ENCODE results near the gene MRC1. TPM values are rescaled to one million over a fixed set of nuclear protein-coding genes. Genes with fewer than 3 reads are reported as not detected.

The MRC1 gene
- total and polyA plus RNA-seq, 2 donors (not counting 3 experiments of a cell fraction or from before 2014, with no cell fraction given), result 0.03 to 0.13 TPM

DNA sequence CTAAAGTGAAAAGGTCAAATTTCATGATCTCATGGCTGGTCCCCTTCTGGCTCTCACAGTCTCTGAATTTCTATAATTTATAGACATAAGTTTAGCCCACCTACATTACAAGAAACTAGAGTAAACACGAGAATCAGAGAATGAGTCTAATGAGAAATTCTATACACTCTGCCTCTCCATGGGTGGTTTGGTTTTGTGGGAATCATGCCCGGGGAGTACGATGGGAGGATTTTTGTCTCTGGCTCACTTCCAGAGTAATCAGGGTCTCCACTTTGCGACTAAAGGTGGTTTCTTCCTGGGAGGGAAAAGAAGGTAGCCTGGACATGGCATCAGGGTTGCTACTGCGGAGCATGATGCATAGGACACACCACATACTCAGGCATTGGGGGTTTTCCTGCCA lies 69.7 kb downstream of the MRC1 start:
- H3K9me3 ChIP-seq (replicated peaks; ENCODE audit: control insufficient read depth, insufficient read depth, low read length), result no peaks in the 10 kb centered on the region
- intact Hi-C loops (cut with micrococcal nuclease), result loop anchor here (10.0 kb wide), 1 partner anchor 444 kb away; no protein-coding TSS in a partner anchor
- CTCF ChIA-PET, result no interaction called here
- H2AFZ ChIP-seq (ENCODE audit: low read depth, low read length), result no peak overlapping the region
- BruUV-seq (replicated peaks), result no TSS peak
- no peaks in the 10 kb centered on the region for H3K9me1 ChIP-seq (replicated peaks; ENCODE audit: control insufficient read depth, extremely low read depth, insufficient read depth, low read length)
- no peak for FAIRE-seq
- DNase-seq (ENCODE audit: low read depth, low spot score), result no peak
- POLR2A ChIA-PET, result no interaction called here
- H3K4me2 ChIP-seq (ENCODE audit: insufficient read depth, low read length), result no peak overlapping the region
- no peaks in the 10 kb centered on the region for H4K20me1 ChIP-seq (replicated peaks; ENCODE audit: control insufficient read depth, extremely low read depth, insufficient read depth, low read length)
- no peak overlapping the region for H3K9ac ChIP-seq (replicated peaks; ENCODE audit: extremely low read depth, insufficient read depth, low read length)
- no peaks in the 10 kb centered on the region for H3K4me1 ChIP-seq (ENCODE audit: control insufficient read depth, extremely low read depth, insufficient read depth, low read length)
- no peaks in the 10 kb centered on the region for H3K36me3 ChIP-seq (ENCODE audit: control insufficient read depth in 2 of 2, extremely low read depth in 1 of 2, insufficient read depth in 2 of 2, low read length in 2 of 2)
- dilution Hi-C loops (cut with MboI; ENCODE audit: extremely low pct_ligation_motif_present, low sequenced_read_pairs), result no loop called here
- peaks cover 0 to 2% of the 10 kb centered on the region in 2 experiments for H3K27me3 ChIP-seq (ENCODE audit: control insufficient read depth in 2 of 2, insufficient read depth in 2 of 2, low read length in 2 of 2)
- TF ChIP-seq JUN (IDR thresholded peaks at IDR 0.05; ENCODE audit: borderline replicate concordance, insufficient read depth, insufficient read length, low read depth) (no peak), POLR2A (IDR thresholded peaks at IDR 0.05; ENCODE audit: low read depth, low read length) (no peak)
- H3K27ac ChIP-seq (ENCODE audit: insufficient read depth, low read depth, low read length), result no peak overlapping the region
- H3K4me3 ChIP-seq (replicated peaks in 1 of 3; ENCODE audit: insufficient read depth in 1 of 3, low read depth in 1 of 3, low read length in 3 of 3), result no peak overlapping the region
- H3K79me2 ChIP-seq (ENCODE audit: control insufficient read depth, insufficient read depth, low read length), result no peaks in the 10 kb centered on the region

DNA sequence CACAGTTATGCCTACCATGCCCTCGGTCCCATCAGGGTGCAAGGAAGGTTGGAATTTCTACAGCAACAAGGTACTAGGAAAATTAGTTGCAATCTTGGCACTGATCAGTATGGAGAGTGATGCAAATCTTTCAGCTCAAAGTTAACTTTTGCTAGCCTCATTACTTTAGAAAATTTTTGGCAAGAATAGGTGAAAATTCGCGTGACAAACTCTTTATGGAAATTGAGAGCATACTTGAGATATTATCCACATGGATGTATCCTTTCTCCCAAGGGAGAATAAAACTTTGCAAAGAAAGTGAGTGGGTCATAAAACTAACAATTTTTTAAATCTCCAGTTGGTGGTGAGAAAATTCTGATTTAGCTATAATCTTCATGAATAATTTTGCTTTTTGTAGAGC lies 71.5 kb downstream of the MRC1 start:
- H3K4me3 ChIP-seq (replicated peaks in 1 of 3; ENCODE audit: insufficient read depth in 1 of 3, low read depth in 1 of 3, low read length in 3 of 3), result no peak overlapping the region
- no peak overlapping the region for H2AFZ ChIP-seq (ENCODE audit: low read depth, low read length)
- H3K9me1 ChIP-seq (replicated peaks; ENCODE audit: control insufficient read depth, extremely low read depth, insufficient read depth, low read length), result no peaks in the 10 kb centered on the region
- H3K79me2 ChIP-seq (ENCODE audit: control insufficient read depth, insufficient read depth, low read length), result no peaks in the 10 kb centered on the region
- TF ChIP-seq FOS (IDR thresholded peaks at IDR 0.05; ENCODE audit: borderline replicate concordance, insufficient read depth, low read length) (no peak), POLR2A (IDR thresholded peaks at IDR 0.05; ENCODE audit: low read depth, low read length) (no peak), GATA2 (IDR thresholded peaks at IDR 0.05; ENCODE audit: insufficient read depth, insufficient read length, low read depth, low read length) (no peak), MYC (IDR thresholded peaks at IDR 0.05; ENCODE audit: low read depth, low read length) (no peak), POLR2AphosphoS5 (IDR thresholded peaks at IDR 0.05; ENCODE audit: insufficient read depth, low read depth, low read length) (no peak), JUN (IDR thresholded peaks at IDR 0.05; ENCODE audit: borderline replicate concordance, insufficient read depth, insufficient read length, low read depth) (no peak)
- TF ChIP-seq, protein P1, sequence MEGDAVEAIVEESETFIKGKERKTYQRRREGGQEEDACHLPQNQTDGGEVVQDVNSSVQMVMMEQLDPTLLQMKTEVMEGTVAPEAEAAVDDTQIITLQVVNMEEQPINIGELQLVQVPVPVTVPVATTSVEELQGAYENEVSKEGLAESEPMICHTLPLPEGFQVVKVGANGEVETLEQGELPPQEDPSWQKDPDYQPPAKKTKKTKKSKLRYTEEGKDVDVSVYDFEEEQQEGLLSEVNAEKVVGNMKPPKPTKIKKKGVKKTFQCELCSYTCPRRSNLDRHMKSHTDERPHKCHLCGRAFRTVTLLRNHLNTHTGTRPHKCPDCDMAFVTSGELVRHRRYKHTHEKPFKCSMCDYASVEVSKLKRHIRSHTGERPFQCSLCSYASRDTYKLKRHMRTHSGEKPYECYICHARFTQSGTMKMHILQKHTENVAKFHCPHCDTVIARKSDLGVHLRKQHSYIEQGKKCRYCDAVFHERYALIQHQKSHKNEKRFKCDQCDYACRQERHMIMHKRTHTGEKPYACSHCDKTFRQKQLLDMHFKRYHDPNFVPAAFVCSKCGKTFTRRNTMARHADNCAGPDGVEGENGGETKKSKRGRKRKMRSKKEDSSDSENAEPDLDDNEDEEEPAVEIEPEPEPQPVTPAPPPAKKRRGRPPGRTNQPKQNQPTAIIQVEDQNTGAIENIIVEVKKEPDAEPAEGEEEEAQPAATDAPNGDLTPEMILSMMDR (IDR thresholded peaks at IDR 0.05; ENCODE audit: extremely low read depth in 1 of 2, insufficient read depth in 1 of 2, low read depth in 1 of 2, low read length in 2 of 2), result no peak
- H3K4me2 ChIP-seq (ENCODE audit: insufficient read depth, low read length), result no peak overlapping the region
- H3K9ac ChIP-seq (replicated peaks; ENCODE audit: extremely low read depth, insufficient read depth, low read length), result no peak overlapping the region
- no peaks in the 10 kb centered on the region for H3K9me3 ChIP-seq (replicated peaks; ENCODE audit: control insufficient read depth, insufficient read depth, low read length)
- BruUV-seq (replicated peaks), result no TSS peak
- no peaks in the 10 kb centered on the region for H3K4me1 ChIP-seq (ENCODE audit: control insufficient read depth, extremely low read depth, insufficient read depth, low read length)
- H3K36me3 ChIP-seq (ENCODE audit: control insufficient read depth in 2 of 2, extremely low read depth in 1 of 2, insufficient read depth in 2 of 2, low read length in 2 of 2), result no peaks in the 10 kb centered on the region
- dilution Hi-C loops (cut with MboI; ENCODE audit: extremely low pct_ligation_motif_present, low sequenced_read_pairs), result no loop called here
- DNase-seq (ENCODE audit: low read depth, low spot score) (no peak), FAIRE-seq (no peak)
- no peak overlapping the region for H3K27ac ChIP-seq (ENCODE audit: insufficient read depth, low read depth, low read length)
- CTCF ChIA-PET, result interaction anchor here (1.1 to 1.4 kb wide), 3 partner anchors 33 to 472 kb away, joined by 3 to 5 read pairs (median 4); no protein-coding TSS in a partner anchor
- POLR2A ChIA-PET, result no interaction called here
- intact Hi-C loops (cut with micrococcal nuclease), result no loop called here
- H3K27me3 ChIP-seq (ENCODE audit: control insufficient read depth in 2 of 2, insufficient read depth in 2 of 2, low read length in 2 of 2), result peaks cover 0 to 2% of the 10 kb centered on the region in 2 experiments
- no peaks in the 10 kb centered on the region for H4K20me1 ChIP-seq (replicated peaks; ENCODE audit: control insufficient read depth, extremely low read depth, insufficient read depth, low read length)
